HEK293T (cell line): ENCODE results near the gene TRPC4.

ENCODE experiments used
- ARNT ChIP-seq: fragments of 450-650 bp; IDR thresholded peaks from 2 replicates; pipeline ENCODE4 v1.6.1; 2017; ENCODE audit warnings: mild to moderate bottlenecking
- BHLHE40 ChIP-seq: fragments of 450-650 bp; IDR thresholded peaks from 2 replicates; pipeline ENCODE4 v1.6.1; 2016; ENCODE audit warnings: mild to moderate bottlenecking, moderate library complexity, borderline replicate concordance
- CTBP1 ChIP-seq: fragments of 450-650 bp; IDR thresholded peaks from 2 replicates; pipeline ENCODE4 v1.6.1; 2016; ENCODE audit warnings: borderline replicate concordance
- ELF4 ChIP-seq: fragments of 450-650 bp; IDR thresholded peaks from 2 replicates; pipeline ENCODE4 v1.6.1; 2017; ENCODE audit warnings: antibody characterized with exemption
- FOXA1 ChIP-seq: fragments of 450-650 bp; IDR thresholded peaks from 2 replicates; pipeline ENCODE4 v1.6.1; 2016; ENCODE audit warnings: mild to moderate bottlenecking
- FOXK2 ChIP-seq: fragments of 450-650 bp; IDR thresholded peaks from 2 replicates; pipeline ENCODE4 v1.6.1; 2016; ENCODE audit warnings: mild to moderate bottlenecking
- FOXM1 ChIP-seq: fragments of 450-650 bp; IDR thresholded peaks from 2 replicates; pipeline ENCODE4 v1.6.1; 2017; ENCODE audit warnings: mild to moderate bottlenecking, borderline replicate concordance
- HDGF ChIP-seq: fragments of 450-650 bp; IDR thresholded peaks from 2 replicates; pipeline ENCODE4 v1.6.1; 2017; ENCODE audit warnings: antibody characterized with exemption, borderline replicate concordance
- L3MBTL2 ChIP-seq: fragments of 450-650 bp; conservative IDR thresholded peaks from 2 replicates; pipeline ENCODE4 v1.6.1; 2016; ENCODE audit warnings: mild to moderate bottlenecking
- LEF1 ChIP-seq: fragments of 450-650 bp; IDR thresholded peaks from 2 replicates; pipeline ENCODE4 v1.6.1; 2017; ENCODE audit warnings: mild to moderate bottlenecking, borderline replicate concordance
- NFRKB ChIP-seq: fragments of 450-650 bp; IDR thresholded peaks from 2 replicates; pipeline ENCODE4 v1.6.1; 2016; ENCODE audit warnings: mild to moderate bottlenecking, moderate library complexity
- SP1 ChIP-seq: fragments of 450-650 bp; IDR thresholded peaks from 2 replicates; pipeline ENCODE4 v1.6.1; 2017
- SUZ12 ChIP-seq: fragments of 450-650 bp; IDR thresholded peaks from 2 replicates; pipeline ENCODE4 v1.6.1; 2016; ENCODE audit warnings: mild to moderate bottlenecking
- TARDBP ChIP-seq: fragments of 450-650 bp; IDR thresholded peaks from 2 replicates; pipeline ENCODE4 v1.6.1; 2016

DNA sequence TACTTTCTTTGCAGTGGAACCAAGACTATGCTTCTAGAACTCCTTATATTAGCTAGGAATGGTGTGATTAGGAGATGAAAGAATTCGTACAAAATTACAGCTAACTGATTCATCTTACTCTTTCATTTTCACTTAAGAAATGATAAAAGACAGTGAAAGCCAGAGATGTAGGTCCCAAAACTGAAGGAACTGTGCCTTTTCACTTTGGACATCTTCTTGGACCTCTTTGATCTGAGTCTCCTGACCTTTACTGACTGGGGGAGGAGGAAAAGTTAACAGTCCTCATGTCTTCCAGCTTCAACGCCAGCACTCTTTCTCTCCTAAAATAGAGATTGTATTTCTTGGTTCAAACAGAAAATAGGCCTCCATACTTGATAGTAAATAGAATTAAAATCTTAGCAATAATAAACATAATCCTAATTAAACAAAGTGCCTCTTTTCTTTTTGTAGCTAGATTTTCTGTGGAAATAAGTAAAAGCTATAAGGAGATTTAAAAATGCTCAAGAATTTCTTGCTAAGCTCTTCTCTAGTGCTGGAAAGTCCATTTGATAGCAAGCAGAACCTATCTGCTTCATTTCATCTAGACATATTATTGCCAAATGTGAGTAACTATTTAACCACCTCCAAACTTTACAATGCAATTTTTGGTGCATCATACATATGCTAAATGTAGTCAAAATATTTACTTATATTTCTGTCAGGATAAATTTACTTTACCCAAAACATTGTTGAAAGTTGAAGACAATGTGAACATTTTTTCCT lies 161.7 kb downstream of the TRPC4 start:
- no peak for TF ChIP-seq BHLHE40
- TF ChIP-seq FOXM1: no peak
- TF ChIP-seq SP1: no peak
- TF ChIP-seq NFRKB: no peak
- TF ChIP-seq FOXA1: no peak
- no peak for TF ChIP-seq LEF1
- no peak for TF ChIP-seq CTBP1
- TF ChIP-seq L3MBTL2: no peak
- no peak for TF ChIP-seq ELF4
- TF ChIP-seq FOXK2: no peak
- TF ChIP-seq HDGF: no peak
- TF ChIP-seq TARDBP: no peak
- no peak for TF ChIP-seq ARNT
- no peak for TF ChIP-seq SUZ12
